Measurements from ENCODE around the gene DGCR8.

Gene DGCR8

GRCh38 chr22:20109411-20110358 lies 29.6 kb downstream of the DGCR8 start:
- no peak for DNase-seq (ENCODE audit: low read depth in 3 of 3)

GRCh38 chr22:20110359-20110985 lies 30.4 kb downstream of the DGCR8 start:
- DNase-seq (ENCODE audit: low read depth in 3 of 3) = no peak

GRCh38 chr22:20111045-20111688 lies 31.1 kb downstream of the DGCR8 start:
- no peak for DNase-seq (ENCODE audit: low read depth in 3 of 3)

GRCh38 chr22:20111689-20112622 lies 31.9 kb downstream of the DGCR8 start:
- no peak for DNase-seq (ENCODE audit: low read depth in 3 of 3)

GRCh38 chr22:20112623-20113511 lies 32.8 kb downstream of the DGCR8 start:
- DNase-seq (ENCODE audit: low read depth in 3 of 3) = no peak

- no peak for DNase-seq (ENCODE audit: low read depth in 3 of 3)
Measured at GRCh38 chr22:20113551-20114310, 33.7 kb downstream of the DGCR8 start.

- no peak for DNase-seq (ENCODE audit: low read depth in 3 of 3)
Measured at GRCh38 chr22:20114506-20115475, 34.8 kb downstream of the DGCR8 start.

GRCh38 chr22:20115691-20116375 lies 35.8 kb downstream of the DGCR8 start, which contains the start of gene RANBP1:
TSS of gene RANBP1 (plus strand) at chr22:20116104. CDS start at chr22:20116185, 81 bp downstream.
- no peak for DNase-seq (ENCODE audit: low read depth in 3 of 3)

- no peak for DNase-seq (ENCODE audit: low read depth in 3 of 3)
Measured at GRCh38 chr22:20116376-20116950, 36.4 kb downstream of the DGCR8 start.

GRCh38 chr22:20116951-20117632 lies 37.1 kb downstream of the DGCR8 start, which contains the start of gene TRMT2A:
TSS of gene TRMT2A (minus strand) at chr22:20117226. CDS start at chr22:20116906, 320 bp downstream.
- DNase-seq (ENCODE audit: low read depth in 3 of 3) = peak; percentile 95 to 96 (median 95)

- DNase-seq (ENCODE audit: low read depth in 3 of 3) = peak; percentile 71 to 78 (median 77)
Measured at GRCh38 chr22:20117633-20118299, 37.7 kb downstream of the DGCR8 start.

GRCh38 chr22:20118300-20119020 lies 38.4 kb downstream of the DGCR8 start:
- DNase-seq (ENCODE audit: low read depth in 3 of 3) = no peak

- DNase-seq (ENCODE audit: low read depth in 3 of 3) = no peak
Measured at GRCh38 chr22:20121856-20122415, 41.9 kb downstream of the DGCR8 start.

GRCh38 chr22:20123366-20124082 lies 43.5 kb downstream of the DGCR8 start:
- DNase-seq (ENCODE audit: low read depth in 3 of 3) = no peak
